ENCODE measurements around the gene SMIM26. TPM values are rescaled to one million over a fixed set of nuclear protein-coding genes. Genes with fewer than 3 reads are reported as not detected.

The SMIM26 gene
- total RNA-seq, 1 donor from 2014 or later = 35.7 TPM

DNA sequence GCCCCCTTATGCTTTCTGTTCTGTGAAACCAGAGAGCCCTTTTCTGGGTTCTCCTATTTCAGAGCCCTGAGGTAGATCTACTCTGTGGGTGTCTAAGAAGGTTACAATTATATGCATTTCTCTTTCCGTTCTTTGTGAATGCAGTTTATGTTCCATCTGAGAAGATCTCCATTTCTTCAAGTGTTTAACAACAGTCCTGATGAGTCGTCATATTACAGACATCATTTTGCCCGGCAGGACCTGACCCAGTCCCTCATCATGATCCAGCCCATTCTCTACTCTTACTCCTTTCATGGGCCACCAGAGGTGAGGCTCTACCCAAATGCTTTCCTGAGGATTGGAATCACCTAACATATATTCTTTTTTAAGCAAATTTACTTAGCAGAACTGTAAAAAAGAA is 18.8 kb upstream of the SMIM26 start:
- H3K9me3 Mint-ChIP-seq (ENCODE audit: unreplicated experiment) = no peaks in the 10 kb centered on the region
- no peaks in the 10 kb centered on the region for H3K27me3 Mint-ChIP-seq (ENCODE audit: unreplicated experiment)
- H3K36me3 Mint-ChIP-seq (ENCODE audit: unreplicated experiment) = peaks cover 2% of the 10 kb centered on the region
- TF ChIP-seq, protein P1, sequence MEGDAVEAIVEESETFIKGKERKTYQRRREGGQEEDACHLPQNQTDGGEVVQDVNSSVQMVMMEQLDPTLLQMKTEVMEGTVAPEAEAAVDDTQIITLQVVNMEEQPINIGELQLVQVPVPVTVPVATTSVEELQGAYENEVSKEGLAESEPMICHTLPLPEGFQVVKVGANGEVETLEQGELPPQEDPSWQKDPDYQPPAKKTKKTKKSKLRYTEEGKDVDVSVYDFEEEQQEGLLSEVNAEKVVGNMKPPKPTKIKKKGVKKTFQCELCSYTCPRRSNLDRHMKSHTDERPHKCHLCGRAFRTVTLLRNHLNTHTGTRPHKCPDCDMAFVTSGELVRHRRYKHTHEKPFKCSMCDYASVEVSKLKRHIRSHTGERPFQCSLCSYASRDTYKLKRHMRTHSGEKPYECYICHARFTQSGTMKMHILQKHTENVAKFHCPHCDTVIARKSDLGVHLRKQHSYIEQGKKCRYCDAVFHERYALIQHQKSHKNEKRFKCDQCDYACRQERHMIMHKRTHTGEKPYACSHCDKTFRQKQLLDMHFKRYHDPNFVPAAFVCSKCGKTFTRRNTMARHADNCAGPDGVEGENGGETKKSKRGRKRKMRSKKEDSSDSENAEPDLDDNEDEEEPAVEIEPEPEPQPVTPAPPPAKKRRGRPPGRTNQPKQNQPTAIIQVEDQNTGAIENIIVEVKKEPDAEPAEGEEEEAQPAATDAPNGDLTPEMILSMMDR (IDR thresholded peaks at IDR 0.05; ENCODE audit: partially characterized antibody, unreplicated experiment) = no peak
- no peak for DNase-seq
- H3K27ac Mint-ChIP-seq (ENCODE audit: unreplicated experiment) = no peak overlapping the region
- H3K4me3 Mint-ChIP-seq (ENCODE audit: unreplicated experiment) = no peak overlapping the region
- H3K4me1 Mint-ChIP-seq (ENCODE audit: low read depth, unreplicated experiment) = no peaks in the 10 kb centered on the region

GRCh38 chr20:18553746-18554145 is 13.5 kb upstream of the SMIM26 start:
- no peak for DNase-seq
- Mint-ChIP-seq H3K4me1 (ENCODE audit: low read depth, unreplicated experiment) (no peaks in the 10 kb centered on the region), H3K4me3 (ENCODE audit: unreplicated experiment) (no peak overlapping the region), H3K27ac (ENCODE audit: unreplicated experiment) (no peak overlapping the region), H3K36me3 (ENCODE audit: unreplicated experiment) (peaks cover 12% of the 10 kb centered on the region), H3K27me3 (ENCODE audit: unreplicated experiment) (no peaks in the 10 kb centered on the region), H3K9me3 (ENCODE audit: unreplicated experiment) (no peaks in the 10 kb centered on the region)
- TF ChIP-seq, protein P1 (IDR thresholded peaks at IDR 0.05; ENCODE audit: partially characterized antibody, unreplicated experiment) = no peak

DNA sequence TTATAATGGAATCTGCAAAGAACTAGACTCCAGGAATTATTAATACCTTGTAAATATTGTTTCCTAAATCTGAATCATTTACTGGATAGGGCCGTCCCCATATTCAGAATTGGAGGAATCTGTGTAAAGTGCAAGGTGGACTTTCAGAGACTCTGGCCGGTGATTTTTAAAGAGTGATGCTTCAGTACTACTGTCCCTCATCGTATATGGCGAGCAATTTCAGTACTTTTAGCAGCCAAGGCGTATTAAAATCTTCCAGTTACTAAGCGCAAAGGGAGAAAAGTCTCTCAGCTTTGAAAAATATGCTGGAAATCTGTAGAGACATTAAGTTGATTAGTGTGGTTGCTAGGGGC is 483 bp downstream of the SMIM26 start:
- H3K27ac Mint-ChIP-seq (ENCODE audit: unreplicated experiment) = peak overlapping the region; percentile 38
- no peaks in the 10 kb centered on the region for H3K36me3 Mint-ChIP-seq (ENCODE audit: unreplicated experiment)
- peaks cover 2% of the 10 kb centered on the region for H3K9me3 Mint-ChIP-seq (ENCODE audit: unreplicated experiment)
- peaks cover 3% of the 10 kb centered on the region for H3K27me3 Mint-ChIP-seq (ENCODE audit: unreplicated experiment)
- DNase-seq = no peak
- peaks cover 4% of the 10 kb centered on the region for H3K4me1 Mint-ChIP-seq (ENCODE audit: low read depth, unreplicated experiment)
- peak overlapping the region; percentile 93 for H3K4me3 Mint-ChIP-seq (ENCODE audit: unreplicated experiment)
- TF ChIP-seq, protein P1 (IDR thresholded peaks at IDR 0.05; ENCODE audit: partially characterized antibody, unreplicated experiment) = no peak

GRCh38 chr20:18571009-18571408 is 3.8 kb downstream of the SMIM26 start:
- peaks cover 2% of the 10 kb centered on the region for H3K9me3 Mint-ChIP-seq (ENCODE audit: unreplicated experiment)
- DNase-seq = no peak
- H3K27ac Mint-ChIP-seq (ENCODE audit: unreplicated experiment) = no peak overlapping the region
- peaks cover 6% of the 10 kb centered on the region for H3K4me1 Mint-ChIP-seq (ENCODE audit: low read depth, unreplicated experiment)
- no peak overlapping the region for H3K4me3 Mint-ChIP-seq (ENCODE audit: unreplicated experiment)
- H3K27me3 Mint-ChIP-seq (ENCODE audit: unreplicated experiment) = peaks cover 3% of the 10 kb centered on the region
- no peaks in the 10 kb centered on the region for H3K36me3 Mint-ChIP-seq (ENCODE audit: unreplicated experiment)
- TF ChIP-seq, protein P1 (IDR thresholded peaks at IDR 0.05; ENCODE audit: partially characterized antibody, unreplicated experiment) = no peak

- Mint-ChIP-seq H3K36me3 (ENCODE audit: unreplicated experiment) (no peaks in the 10 kb centered on the region), H3K27ac (ENCODE audit: unreplicated experiment) (no peak overlapping the region), H3K4me3 (ENCODE audit: unreplicated experiment) (no peak overlapping the region), H3K9me3 (ENCODE audit: unreplicated experiment) (peaks cover 2% of the 10 kb centered on the region), H3K4me1 (ENCODE audit: low read depth, unreplicated experiment) (peaks cover 4% of the 10 kb centered on the region), H3K27me3 (ENCODE audit: unreplicated experiment) (peaks cover 3% of the 10 kb centered on the region)
- TF ChIP-seq, protein P1 (IDR thresholded peaks at IDR 0.05; ENCODE audit: partially characterized antibody, unreplicated experiment) = no peak
- DNase-seq = no peak
These were observed 4.3 kb downstream of the SMIM26 start for GRCh38 chr20:18571578-18571977.
